Esophagus squamous epithelium (tissue), 4 donors: ENCODE results near the gene SLC2A13.

Source experiments
- POLR2A ChIP-seq, 4 donors: fragments of 450-650 bp; IDR thresholded peaks; one replicate each; pipeline ENCODE4 v1.6.1; 2017; ENCODE audit warnings: antibody characterized with exemption in 4 of 4, mild to moderate bottlenecking in 4 of 4, moderate library complexity in 3 of 4
- TF ChIP-seq, protein P1 (sequence below), 6 experiments: fragments of 450-650 bp in 4 of 6; fragments of 200-600 bp in 2 of 6; sonication (generic) in 2 of 6; IDR thresholded peaks; one replicate each; pipeline ENCODE4 v1.5.1; 2016 to 2019; ENCODE audit warnings: antibody characterized with exemption in 6 of 6, mild to moderate bottlenecking in 4 of 6, moderate library complexity in 4 of 6

DNA sequence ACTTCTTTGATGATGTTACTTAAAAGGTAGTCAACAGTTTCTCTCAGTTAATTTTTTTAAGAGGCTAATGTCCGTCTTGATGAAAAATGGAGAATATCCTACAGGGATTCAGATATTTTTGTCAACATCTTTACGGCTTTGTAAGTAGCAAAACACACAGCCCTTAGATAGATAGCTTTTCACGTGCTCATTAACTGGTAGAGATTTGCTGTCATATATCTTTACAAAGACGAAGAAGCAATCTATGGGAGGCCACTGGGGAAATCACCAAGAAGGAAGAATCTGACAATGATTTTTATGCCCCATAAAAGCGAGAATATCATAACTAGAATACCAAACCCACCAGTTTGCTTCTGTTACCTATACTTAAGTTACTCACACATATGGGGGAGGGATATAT is 121.2 kb downstream of the SLC2A13 start:
- TF ChIP-seq, protein P1, sequence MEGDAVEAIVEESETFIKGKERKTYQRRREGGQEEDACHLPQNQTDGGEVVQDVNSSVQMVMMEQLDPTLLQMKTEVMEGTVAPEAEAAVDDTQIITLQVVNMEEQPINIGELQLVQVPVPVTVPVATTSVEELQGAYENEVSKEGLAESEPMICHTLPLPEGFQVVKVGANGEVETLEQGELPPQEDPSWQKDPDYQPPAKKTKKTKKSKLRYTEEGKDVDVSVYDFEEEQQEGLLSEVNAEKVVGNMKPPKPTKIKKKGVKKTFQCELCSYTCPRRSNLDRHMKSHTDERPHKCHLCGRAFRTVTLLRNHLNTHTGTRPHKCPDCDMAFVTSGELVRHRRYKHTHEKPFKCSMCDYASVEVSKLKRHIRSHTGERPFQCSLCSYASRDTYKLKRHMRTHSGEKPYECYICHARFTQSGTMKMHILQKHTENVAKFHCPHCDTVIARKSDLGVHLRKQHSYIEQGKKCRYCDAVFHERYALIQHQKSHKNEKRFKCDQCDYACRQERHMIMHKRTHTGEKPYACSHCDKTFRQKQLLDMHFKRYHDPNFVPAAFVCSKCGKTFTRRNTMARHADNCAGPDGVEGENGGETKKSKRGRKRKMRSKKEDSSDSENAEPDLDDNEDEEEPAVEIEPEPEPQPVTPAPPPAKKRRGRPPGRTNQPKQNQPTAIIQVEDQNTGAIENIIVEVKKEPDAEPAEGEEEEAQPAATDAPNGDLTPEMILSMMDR (IDR thresholded peaks at IDR 0.05): no peak
- TF ChIP-seq POLR2A (IDR thresholded peaks at IDR 0.05): no peak
